Measurements from ENCODE around the gene DIPK1A.

Gene DIPK1A

GRCh38 chr1:92961131-92961895 is at the start of gene DIPK1A:
Gene DIPK1A (minus strand): TSS chr1:92961462. CDS start chr1:92961429, 33 bp downstream.
- DNase-seq = peak; percentile 81 to 87
- Histone ChIP-seq H3K36me3 (no peaks in the 10 kb centered on the region), H3K9me3 (no peaks in the 10 kb centered on the region), H3K4me3 (peak within 1 kb of the TSS; percentile 63 to 78), H3K27ac (peak within 1 kb of the TSS; percentile 96 to 99), H3K4me1 (peaks cover 0 to 38% (median 13%) of the 10 kb centered on the region in 4 donors), H3K27me3 (no peaks in the 10 kb centered on the region)
- intact Hi-C loops (cut with DNase I; ENCODE audit: low total_unique reads) = loop anchor here (10.0 kb wide), 1 partner anchor 107 kb away; no protein-coding TSS in a partner anchor
- TF ChIP-seq CTCF (IDR thresholded peaks at IDR 0.05) = no peak

- Histone ChIP-seq H3K4me1 (no peaks in the 10 kb centered on the region), H3K9me3 (no peaks in the 10 kb centered on the region), H3K4me3 (no peak overlapping the region), H3K27ac (no peak overlapping the region), H3K27me3 (no peaks in the 10 kb centered on the region), H3K36me3 (no peaks in the 10 kb centered on the region)
- DNase-seq = no peak
- intact Hi-C loops (cut with DNase I; ENCODE audit: low total_unique reads) = no loop called here
- no peak for TF ChIP-seq CTCF (IDR thresholded peaks at IDR 0.05)
Measured at GRCh38 chr1:93007941-93008577, 46.8 kb upstream of the DIPK1A start.

- no peak for TF ChIP-seq CTCF (IDR thresholded peaks at IDR 0.05)
- Histone ChIP-seq H3K36me3 (no peaks in the 10 kb centered on the region), H3K27me3 (no peaks in the 10 kb centered on the region), H3K4me3 (no peak overlapping the region), H3K4me1 (peaks cover 0 to 10% (median 4%) of the 10 kb centered on the region in 4 donors), H3K9me3 (no peaks in the 10 kb centered on the region), H3K27ac (no peak overlapping the region)
- no peak for DNase-seq
- intact Hi-C loops (cut with DNase I; ENCODE audit: low total_unique reads) = no loop called here
Measured at GRCh38 chr1:93005252-93005598, 44.0 kb upstream of the DIPK1A start.

- H3K4me1 ChIP-seq = peaks cover 0 to 13% (median 5%) of the 10 kb centered on the region in 4 donors
- no peak overlapping the region for H3K4me3 ChIP-seq
- intact Hi-C loops (cut with DNase I; ENCODE audit: low total_unique reads) = no loop called here
- no peaks in the 10 kb centered on the region for H3K27me3 ChIP-seq
- H3K27ac ChIP-seq = no peak overlapping the region
- TF ChIP-seq CTCF (IDR thresholded peaks at IDR 0.05) = no peak
- H3K9me3 ChIP-seq = no peaks in the 10 kb centered on the region
- no peak for DNase-seq
- no peaks in the 10 kb centered on the region for H3K36me3 ChIP-seq
Measured at GRCh38 chr1:93004566-93005251, 43.4 kb upstream of the DIPK1A start.

- no peaks in the 10 kb centered on the region for H3K27me3 ChIP-seq
Measured at GRCh38 chr1:93003981-93004380, 42.7 kb upstream of the DIPK1A start.

More at GRCh38 chr1:93003981-93004380, 42.7 kb upstream of the DIPK1A start:
- Histone ChIP-seq H3K9me3 (no peaks in the 10 kb centered on the region), H3K36me3 (no peaks in the 10 kb centered on the region), H3K27ac (no peak overlapping the region), H3K4me1 (peaks cover 0 to 13% (median 5%) of the 10 kb centered on the region in 4 donors), H3K4me3 (no peak overlapping the region)
- TF ChIP-seq CTCF (IDR thresholded peaks at IDR 0.05) = no peak
- intact Hi-C loops (cut with DNase I; ENCODE audit: low total_unique reads) = no loop called here
- DNase-seq = no peak

Measured in tibial artery (tissue), 4 donors.